GM12864 (cell line): Measurements from ENCODE around the gene PPM1B.

Source experiments
- DNase-seq: peaks from one replicate; pipeline ENCODE4 v3.0.0-alpha.2; 2011; ENCODE audit warnings: low read depth
- H3K4me3 ChIP-seq: 2 replicates; pipeline ENCODE4 v1.5.1; 2011; ENCODE audit warnings: mild to moderate bottlenecking, low read depth, low read length, control low read depth
- TF ChIP-seq, protein P1 (sequence below): IDR thresholded peaks from 2 replicates; pipeline ENCODE4 v1.5.1; 2011; ENCODE audit warnings: low read depth, mild to moderate bottlenecking, moderate library complexity, low read length, control low read depth, inconsistent platforms; ENCODE audit errors: missing control alignments

PPM1B gene

GRCh38 chr2:44277541-44277940, 108.9 kb downstream of the PPM1B start:
- peak; percentile 5 for DNase-seq
- H3K4me3 ChIP-seq: no peak overlapping the region
- TF ChIP-seq, protein P1, sequence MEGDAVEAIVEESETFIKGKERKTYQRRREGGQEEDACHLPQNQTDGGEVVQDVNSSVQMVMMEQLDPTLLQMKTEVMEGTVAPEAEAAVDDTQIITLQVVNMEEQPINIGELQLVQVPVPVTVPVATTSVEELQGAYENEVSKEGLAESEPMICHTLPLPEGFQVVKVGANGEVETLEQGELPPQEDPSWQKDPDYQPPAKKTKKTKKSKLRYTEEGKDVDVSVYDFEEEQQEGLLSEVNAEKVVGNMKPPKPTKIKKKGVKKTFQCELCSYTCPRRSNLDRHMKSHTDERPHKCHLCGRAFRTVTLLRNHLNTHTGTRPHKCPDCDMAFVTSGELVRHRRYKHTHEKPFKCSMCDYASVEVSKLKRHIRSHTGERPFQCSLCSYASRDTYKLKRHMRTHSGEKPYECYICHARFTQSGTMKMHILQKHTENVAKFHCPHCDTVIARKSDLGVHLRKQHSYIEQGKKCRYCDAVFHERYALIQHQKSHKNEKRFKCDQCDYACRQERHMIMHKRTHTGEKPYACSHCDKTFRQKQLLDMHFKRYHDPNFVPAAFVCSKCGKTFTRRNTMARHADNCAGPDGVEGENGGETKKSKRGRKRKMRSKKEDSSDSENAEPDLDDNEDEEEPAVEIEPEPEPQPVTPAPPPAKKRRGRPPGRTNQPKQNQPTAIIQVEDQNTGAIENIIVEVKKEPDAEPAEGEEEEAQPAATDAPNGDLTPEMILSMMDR: no peak

DNA sequence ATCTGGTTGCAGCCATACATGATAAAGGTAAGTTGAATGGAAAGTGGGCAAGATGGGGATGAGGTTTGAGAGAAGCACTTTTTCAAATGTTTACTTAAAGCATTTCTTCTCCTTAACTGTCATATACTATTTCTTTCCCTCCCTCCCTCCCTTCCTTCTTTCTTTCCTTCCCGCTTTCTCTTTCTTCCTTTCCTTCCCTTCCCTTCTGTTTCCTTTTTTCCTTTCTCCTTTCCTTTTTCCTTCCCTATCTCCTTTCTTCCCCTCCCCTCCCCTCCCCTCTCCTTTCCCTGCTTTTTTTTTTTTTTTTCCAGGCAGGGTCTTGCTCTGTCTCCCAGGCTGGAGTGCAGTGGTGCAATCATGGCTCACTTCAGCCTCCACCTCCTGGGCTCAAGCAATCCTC, 112.2 kb downstream of the PPM1B start:
- no peak for DNase-seq
- TF ChIP-seq, protein P1: no peak

More for the DNA sequence above, 112.2 kb downstream of the PPM1B start:
- H3K4me3 ChIP-seq: no peak overlapping the region
